ENCODE results near the gene USP40. TPM values are rescaled to one million over a fixed set of nuclear protein-coding genes. Genes with fewer than 3 reads are reported as not detected.
"Not testable (repeated sequence)": the region's sequence is repeated elsewhere in the genome, so short reads cannot be mapped to it uniquely, and the experiment has no call there.

The USP40 gene, protein sequence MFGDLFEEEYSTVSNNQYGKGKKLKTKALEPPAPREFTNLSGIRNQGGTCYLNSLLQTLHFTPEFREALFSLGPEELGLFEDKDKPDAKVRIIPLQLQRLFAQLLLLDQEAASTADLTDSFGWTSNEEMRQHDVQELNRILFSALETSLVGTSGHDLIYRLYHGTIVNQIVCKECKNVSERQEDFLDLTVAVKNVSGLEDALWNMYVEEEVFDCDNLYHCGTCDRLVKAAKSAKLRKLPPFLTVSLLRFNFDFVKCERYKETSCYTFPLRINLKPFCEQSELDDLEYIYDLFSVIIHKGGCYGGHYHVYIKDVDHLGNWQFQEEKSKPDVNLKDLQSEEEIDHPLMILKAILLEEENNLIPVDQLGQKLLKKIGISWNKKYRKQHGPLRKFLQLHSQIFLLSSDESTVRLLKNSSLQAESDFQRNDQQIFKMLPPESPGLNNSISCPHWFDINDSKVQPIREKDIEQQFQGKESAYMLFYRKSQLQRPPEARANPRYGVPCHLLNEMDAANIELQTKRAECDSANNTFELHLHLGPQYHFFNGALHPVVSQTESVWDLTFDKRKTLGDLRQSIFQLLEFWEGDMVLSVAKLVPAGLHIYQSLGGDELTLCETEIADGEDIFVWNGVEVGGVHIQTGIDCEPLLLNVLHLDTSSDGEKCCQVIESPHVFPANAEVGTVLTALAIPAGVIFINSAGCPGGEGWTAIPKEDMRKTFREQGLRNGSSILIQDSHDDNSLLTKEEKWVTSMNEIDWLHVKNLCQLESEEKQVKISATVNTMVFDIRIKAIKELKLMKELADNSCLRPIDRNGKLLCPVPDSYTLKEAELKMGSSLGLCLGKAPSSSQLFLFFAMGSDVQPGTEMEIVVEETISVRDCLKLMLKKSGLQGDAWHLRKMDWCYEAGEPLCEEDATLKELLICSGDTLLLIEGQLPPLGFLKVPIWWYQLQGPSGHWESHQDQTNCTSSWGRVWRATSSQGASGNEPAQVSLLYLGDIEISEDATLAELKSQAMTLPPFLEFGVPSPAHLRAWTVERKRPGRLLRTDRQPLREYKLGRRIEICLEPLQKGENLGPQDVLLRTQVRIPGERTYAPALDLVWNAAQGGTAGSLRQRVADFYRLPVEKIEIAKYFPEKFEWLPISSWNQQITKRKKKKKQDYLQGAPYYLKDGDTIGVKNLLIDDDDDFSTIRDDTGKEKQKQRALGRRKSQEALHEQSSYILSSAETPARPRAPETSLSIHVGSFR
- polyA plus RNA-seq: 4.1 TPM

GRCh38 chr2:233566141-233566956 is at the start of gene USP40:
USP40 (minus strand) TSS chr2:233566782; CDS start chr2:233565554, 1,228 bp downstream.
- no peaks in the 10 kb centered on the region for H3K27me3 Mint-ChIP-seq
- peak within 1 kb of the TSS; percentile 94 to 99 (median 96) for H3K4me3 Mint-ChIP-seq
- H3K9me3 Mint-ChIP-seq: no peaks in the 10 kb centered on the region
- peak within 1 kb of the TSS; percentile 70 to 97 (median 95) for H3K27ac Mint-ChIP-seq
- peaks cover 4% of the 10 kb centered on the region for H3K36me3 Mint-ChIP-seq
- peaks cover 5 to 10% (median 7%) of the 10 kb centered on the region in 3 donors for H3K4me1 Mint-ChIP-seq

- peaks cover 8 to 27% (median 24%) of the 10 kb centered on the region in 3 donors for H3K9me3 Mint-ChIP-seq
- peaks cover 14% of the 10 kb centered on the region for H3K27me3 Mint-ChIP-seq
- H3K4me3 Mint-ChIP-seq: peak overlapping the region in 1 of 4 donors; percentile 44
- peaks cover under 1% of the 10 kb centered on the region for H3K36me3 Mint-ChIP-seq
- no peaks in the 10 kb centered on the region for H3K4me1 Mint-ChIP-seq
- no peak overlapping the region for H3K27ac Mint-ChIP-seq
Measured at GRCh38 chr2:233611284-233611683, 44.7 kb upstream of the USP40 start.

DNA sequence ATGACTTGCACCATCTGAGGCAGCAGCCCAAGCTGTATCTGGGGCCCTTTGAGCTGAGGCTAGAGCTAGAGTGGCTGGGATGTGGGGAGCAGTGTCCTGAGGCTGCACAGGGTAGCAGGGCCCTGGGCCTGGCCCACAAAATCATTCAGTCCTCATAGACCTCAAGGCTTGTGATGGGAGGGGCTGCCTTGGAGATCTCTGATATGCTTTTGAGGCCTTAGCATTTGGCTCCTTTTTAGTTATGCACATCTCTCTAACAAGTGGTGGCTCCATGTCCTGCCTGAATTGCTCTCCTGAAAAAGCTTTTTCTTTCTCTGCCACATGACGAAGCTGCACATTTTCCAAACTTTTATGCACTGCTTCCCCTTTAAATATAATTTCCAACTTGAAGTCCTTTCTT is 39.1 kb upstream of the USP40 start:
- Mint-ChIP-seq H3K36me3 (peaks cover 3% of the 10 kb centered on the region), H3K27ac (no peak overlapping the region), H3K27me3 (peaks cover 9% of the 10 kb centered on the region), H3K4me1 (no peaks in the 10 kb centered on the region), H3K4me3 (no peak overlapping the region), H3K9me3 (peaks cover 0 to 18% (median 6%) of the 10 kb centered on the region in 3 donors)

- Mint-ChIP-seq H3K27me3 (peaks cover 9% of the 10 kb centered on the region), H3K36me3 (peaks cover 3% of the 10 kb centered on the region), H3K4me3 (no peak overlapping the region), H3K4me1 (no peaks in the 10 kb centered on the region), H3K27ac (peak overlapping the region in 1 of 3 donors; percentile 65), H3K9me3 (peaks cover 0 to 14% (median 6%) of the 10 kb centered on the region in 3 donors)
Measured at GRCh38 chr2:233604826-233605225, 38.2 kb upstream of the USP40 start.

GRCh38 chr2:233603520-233603919 is 36.9 kb upstream of the USP40 start:
- Mint-ChIP-seq H3K4me1 (no peaks in the 10 kb centered on the region), H3K27ac (no peak overlapping the region), H3K9me3 (peaks cover 0 to 14% (median 6%) of the 10 kb centered on the region in 3 donors), H3K4me3 (no peak overlapping the region), H3K27me3 (peaks cover 9% of the 10 kb centered on the region), H3K36me3 (peaks cover 3% of the 10 kb centered on the region)

DNA sequence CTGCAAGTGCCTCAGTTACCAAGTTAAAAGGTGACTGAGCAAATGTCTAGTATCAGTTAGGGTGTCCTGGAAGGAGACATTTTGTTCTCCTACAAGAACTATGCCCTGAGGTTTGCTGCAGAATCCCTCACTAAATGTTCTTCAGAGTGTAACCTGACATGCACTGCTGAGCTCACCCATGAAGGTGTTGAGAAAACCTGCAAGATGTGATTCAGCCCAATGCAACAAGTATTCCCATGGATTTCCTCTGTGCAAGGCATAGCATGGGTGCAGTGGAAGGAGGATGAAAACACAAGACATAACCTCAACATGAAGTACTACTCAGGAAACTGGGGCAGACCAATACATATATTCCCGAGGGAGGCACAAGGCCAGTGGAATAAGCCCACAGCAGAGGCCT is 35.5 kb upstream of the USP40 start:
- no peaks in the 10 kb centered on the region for H3K4me1 Mint-ChIP-seq
- H3K4me3 Mint-ChIP-seq: no peak overlapping the region
- no peak overlapping the region for H3K27ac Mint-ChIP-seq
- H3K9me3 Mint-ChIP-seq: peaks cover 0 to 14% (median 6%) of the 10 kb centered on the region in 3 donors
- H3K36me3 Mint-ChIP-seq: peaks cover 3% of the 10 kb centered on the region
- H3K27me3 Mint-ChIP-seq: peaks cover 9% of the 10 kb centered on the region

DNA sequence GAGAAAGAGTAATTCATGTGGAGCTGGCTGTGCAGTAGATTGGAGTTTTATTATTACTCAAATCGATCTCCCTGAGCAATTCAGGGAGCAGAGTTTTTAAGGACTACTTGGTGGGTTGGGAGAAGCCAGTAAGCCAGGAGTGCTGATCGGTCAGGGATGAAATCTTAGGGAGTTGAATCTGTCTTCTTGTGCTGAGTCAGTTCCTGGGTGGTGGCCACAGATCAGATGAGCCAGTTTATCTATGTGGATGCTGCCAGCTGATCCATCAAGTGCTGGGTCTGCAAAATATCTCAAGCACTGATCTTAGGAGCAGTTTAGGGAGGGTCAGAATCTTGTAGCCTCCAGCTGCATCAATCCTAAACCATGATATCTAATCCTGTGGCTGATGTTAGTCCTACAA is 33.8 kb upstream of the USP40 start:
- peaks cover 0 to 15% (median 6%) of the 10 kb centered on the region in 3 donors for H3K9me3 Mint-ChIP-seq
- H3K4me3 Mint-ChIP-seq: no peak overlapping the region
- no peak overlapping the region for H3K27ac Mint-ChIP-seq
- H3K36me3 Mint-ChIP-seq: peaks cover 3% of the 10 kb centered on the region
- peaks cover 2 to 5% (median 3%) of the 10 kb centered on the region in 3 donors for H3K4me1 Mint-ChIP-seq
- peaks cover 9% of the 10 kb centered on the region for H3K27me3 Mint-ChIP-seq

DNA sequence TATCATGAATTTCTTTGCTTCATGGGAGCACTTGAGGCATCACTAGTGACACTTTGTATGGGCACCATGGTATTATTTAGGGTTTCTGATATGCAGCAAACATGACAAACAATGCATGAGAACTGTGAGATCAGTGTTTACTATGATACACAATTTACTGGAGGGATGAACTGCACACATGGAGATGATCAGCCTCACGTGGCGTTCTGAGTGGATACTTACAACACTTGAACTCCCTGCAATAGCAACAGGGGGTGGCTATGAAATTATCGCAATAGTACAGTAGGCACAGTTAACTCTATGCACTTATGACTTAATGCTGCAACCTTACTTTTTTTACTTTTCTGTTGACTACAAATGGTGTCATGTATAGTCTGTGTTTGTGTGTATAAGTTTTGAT is 32.4 kb upstream of the USP40 start:
- Mint-ChIP-seq H3K4me1 (peaks cover 3 to 10% (median 4%) of the 10 kb centered on the region in 3 donors), H3K9me3 (peaks cover 0 to 15% (median 6%) of the 10 kb centered on the region in 3 donors), H3K36me3 (peaks cover 3% of the 10 kb centered on the region), H3K27me3 (peaks cover 15% of the 10 kb centered on the region), H3K4me3 (no peak overlapping the region), H3K27ac (no peak overlapping the region)

DNA sequence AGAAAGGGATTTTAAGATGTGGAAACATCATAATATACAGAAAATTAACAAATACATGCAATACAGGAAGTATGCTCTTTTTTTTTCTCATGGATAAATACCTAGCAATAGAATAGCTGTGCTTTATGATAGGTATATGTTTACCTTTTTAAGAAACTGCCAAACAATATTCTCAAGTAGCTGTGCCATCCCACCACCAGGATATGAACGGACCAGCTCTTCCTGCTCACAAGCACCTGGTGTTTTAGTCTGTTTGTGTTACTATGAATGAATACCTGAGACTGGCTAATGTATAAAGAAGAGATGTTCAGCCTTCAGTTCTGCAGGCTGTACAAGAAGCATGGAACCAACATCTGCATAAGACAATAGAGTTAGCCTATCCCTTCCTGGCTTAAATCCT is 30.9 kb upstream of the USP40 start:
- Mint-ChIP-seq H3K36me3 (no peaks in the 10 kb centered on the region), H3K27me3 (peaks cover 13% of the 10 kb centered on the region), H3K4me3 (no peak overlapping the region), H3K4me1 (peaks cover 7 to 16% (median 9%) of the 10 kb centered on the region in 3 donors), H3K9me3 (peaks cover 0 to 4% (median 1%) of the 10 kb centered on the region in 3 donors), H3K27ac (no peak overlapping the region)

- H3K27ac Mint-ChIP-seq: peak overlapping the region in 1 of 3 donors; percentile 13
- H3K36me3 Mint-ChIP-seq: peaks cover 2% of the 10 kb centered on the region
- H3K4me3 Mint-ChIP-seq: no peak overlapping the region
- H3K27me3 Mint-ChIP-seq: peaks cover 9% of the 10 kb centered on the region
- H3K4me1 Mint-ChIP-seq: peaks cover 7 to 16% (median 9%) of the 10 kb centered on the region in 3 donors
- H3K9me3 Mint-ChIP-seq: peaks cover 0 to 3% (median 0%) of the 10 kb centered on the region in 3 donors
Measured at GRCh38 chr2:233593201-233593600, 26.6 kb upstream of the USP40 start.

DNA sequence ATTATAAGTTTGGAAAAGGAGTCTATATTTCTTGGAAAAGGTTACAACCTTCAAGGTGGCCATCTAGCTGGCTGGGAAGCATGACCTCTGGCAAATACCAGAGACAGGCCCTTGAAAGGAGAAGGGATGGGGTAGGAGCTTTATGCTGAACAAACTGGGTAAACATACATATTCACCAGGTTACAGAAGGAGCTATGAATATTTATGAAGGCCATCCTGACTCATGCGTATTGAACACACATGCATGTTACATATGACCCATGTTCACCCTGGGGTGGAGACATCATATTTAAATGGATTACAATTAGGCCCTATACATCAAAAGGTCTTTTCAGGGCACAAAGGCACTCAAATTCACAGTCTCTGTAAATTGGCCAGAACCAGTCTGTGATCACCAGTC is 26.1 kb upstream of the USP40 start:
- Mint-ChIP-seq H3K4me1 (peaks cover 8 to 16% (median 9%) of the 10 kb centered on the region in 3 donors), H3K27me3 (peaks cover 11% of the 10 kb centered on the region)
- H3K36me3 Mint-ChIP-seq, H3K9me3 Mint-ChIP-seq, H3K4me3 Mint-ChIP-seq, H3K27ac Mint-ChIP-seq: not testable (repeated sequence)

GRCh38 chr2:233588400-233588799 is 21.8 kb upstream of the USP40 start:
- Mint-ChIP-seq H3K4me3 (no peak overlapping the region), H3K27me3 (peaks cover 10% of the 10 kb centered on the region)

DNA sequence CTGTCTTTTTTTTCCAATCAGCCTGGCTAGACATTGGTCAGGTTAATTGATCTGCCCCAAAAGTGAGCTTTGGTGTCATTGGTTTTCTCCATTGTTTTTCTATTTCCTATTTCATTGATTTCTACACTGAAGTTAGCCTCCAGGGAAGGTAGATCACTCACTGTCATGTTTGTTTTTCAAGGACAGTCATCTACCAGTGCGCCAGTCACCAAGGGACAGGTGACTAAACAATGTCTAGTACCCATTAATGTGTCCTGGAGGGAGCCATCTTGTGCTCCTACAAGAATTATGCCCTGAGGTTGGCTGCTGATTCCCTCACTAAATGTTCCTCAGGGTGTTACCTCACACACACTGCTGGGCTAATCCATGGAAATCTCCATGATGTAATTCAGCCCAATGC is 17.6 kb upstream of the USP40 start:
- Mint-ChIP-seq H3K9me3 (no peaks in the 10 kb centered on the region), H3K4me1 (peaks cover 5% of the 10 kb centered on the region in 3 donors), H3K4me3 (no peak overlapping the region), H3K36me3 (peaks cover 7% of the 10 kb centered on the region), H3K27ac (no peak overlapping the region), H3K27me3 (peaks cover 6% of the 10 kb centered on the region)

More at GRCh38 chr2:233588400-233588799, 21.8 kb upstream of the USP40 start:
- H3K4me1 Mint-ChIP-seq: peaks cover 8 to 9% (median 9%) of the 10 kb centered on the region in 3 donors
- H3K9me3 Mint-ChIP-seq: no peaks in the 10 kb centered on the region
- no peak overlapping the region for H3K27ac Mint-ChIP-seq
- peaks cover 8% of the 10 kb centered on the region for H3K36me3 Mint-ChIP-seq

All from IgD-negative memory B cell (primary cell).